Measurements from ENCODE around the gene ACO2. TPM values are rescaled to one million over a fixed set of nuclear protein-coding genes. Genes with fewer than 3 reads are reported as not detected.

Gene ACO2
- total RNA-seq, 2 experiments from 2014 or later, result 96.5 to 97.7 TPM

GRCh38 chr22:41512421-41513194 is 43.7 kb downstream of the ACO2 start:
- no peaks in the 10 kb centered on the region for H3K27me3 Mint-ChIP-seq
- no peak overlapping the region for H3K4me3 Mint-ChIP-seq
- intact Hi-C loops (cut with micrococcal nuclease), result no loop called here
- CTCF ChIA-PET, result interaction anchor here (1.3 kb wide), 1 partner anchor 12 kb away, joined by 3 read pairs; no protein-coding TSS in a partner anchor
- ATAC-seq (no peak), DNase-seq (no peak)
- no peaks in the 10 kb centered on the region for H3K9me3 Mint-ChIP-seq
- peaks cover 7% of the 10 kb centered on the region for H3K4me1 Mint-ChIP-seq (ENCODE audit: low read depth)
- no peak for TF ChIP-seq CTCF (IDR thresholded peaks at IDR 0.05)
- POLR2A ChIA-PET, result interaction anchor here (0.8 to 0.9 kb wide), 2 partner anchors 67 to 226 kb away, joined by 3 read pairs; no protein-coding TSS in a partner anchor
- peaks cover 11% of the 10 kb centered on the region for H3K36me3 Mint-ChIP-seq (ENCODE audit: low read depth)
- peak overlapping the region; percentile 30 for H3K27ac Mint-ChIP-seq

GRCh38 chr22:41513391-41513790 is 44.5 kb downstream of the ACO2 start:
- Mint-ChIP-seq H3K27ac (no peak overlapping the region), H3K36me3 (ENCODE audit: low read depth) (peaks cover 11% of the 10 kb centered on the region), H3K4me1 (ENCODE audit: low read depth) (peaks cover 7% of the 10 kb centered on the region), H3K9me3 (no peaks in the 10 kb centered on the region), H3K4me3 (no peak overlapping the region), H3K27me3 (no peaks in the 10 kb centered on the region)
- no peak for TF ChIP-seq CTCF (IDR thresholded peaks at IDR 0.05)
- ATAC-seq, result no peak
- POLR2A ChIA-PET, result no interaction called here
- intact Hi-C loops (cut with micrococcal nuclease), result no loop called here
- no peak for DNase-seq
- CTCF ChIA-PET, result interaction anchor here (1.3 to 1.5 kb wide), 2 partner anchors 13 to 110 kb away, joined by 3 to 6 read pairs; no protein-coding TSS in a partner anchor

GRCh38 chr22:41516462-41516861 is 47.5 kb downstream of the ACO2 start:
- Mint-ChIP-seq H3K27ac (no peak overlapping the region), H3K27me3 (no peaks in the 10 kb centered on the region), H3K4me1 (ENCODE audit: low read depth) (peaks cover 7% of the 10 kb centered on the region), H3K9me3 (no peaks in the 10 kb centered on the region), H3K4me3 (no peak overlapping the region), H3K36me3 (ENCODE audit: low read depth) (peaks cover 11% of the 10 kb centered on the region)
- DNase-seq, result no peak
- CTCF ChIA-PET, result interaction anchor here (0.6 to 5.1 kb wide), 6 partner anchors 10 to 113 kb away, joined by 4 to 71 read pairs (median 10); no protein-coding TSS in a partner anchor
- POLR2A ChIA-PET, result interaction anchor here (1.5 to 2.4 kb wide), 2 partner anchors 69 to 113 kb away, joined by 7 to 9 read pairs; partner anchors contain the start of gene TOB2
- no peak for ATAC-seq
- no peak for TF ChIP-seq CTCF (IDR thresholded peaks at IDR 0.05)
- intact Hi-C loops (cut with micrococcal nuclease), result no loop called here

GRCh38 chr22:41517172-41518047 is 48.5 kb downstream of the ACO2 start:
- intact Hi-C loops (cut with micrococcal nuclease), result no loop called here
- DNase-seq (peak; percentile 55), ATAC-seq (peak; percentile 81)
- no peak overlapping the region for H3K4me3 Mint-ChIP-seq
- ChIA-PET POLR2A (interaction anchor here (0.6 to 2.4 kb wide), 6 partner anchors 18 to 114 kb away, joined by 3 to 9 read pairs (median 4); partner anchors contain the start of gene TOB2), CTCF (interaction anchor here (0.6 to 5.1 kb wide), 23 partner anchors 8 to 595 kb away, joined by 3 to 71 read pairs (median 3); partner anchors contain the start of gene TOB2)
- H3K36me3 Mint-ChIP-seq (ENCODE audit: low read depth), result peaks cover 10% of the 10 kb centered on the region
- H3K9me3 Mint-ChIP-seq, result no peaks in the 10 kb centered on the region
- peaks cover 7% of the 10 kb centered on the region for H3K4me1 Mint-ChIP-seq (ENCODE audit: low read depth)
- no peaks in the 10 kb centered on the region for H3K27me3 Mint-ChIP-seq
- peak overlapping the region; percentile 55 for H3K27ac Mint-ChIP-seq
- peak; percentile 71 for TF ChIP-seq CTCF (IDR thresholded peaks at IDR 0.05)
